GM18873 (cell line): Measurements from ENCODE around the gene LEMD3.
A peak's percentile ranks its signal among the peaks of the same experiment; 100 is the strongest.

Source experiments
- ATAC-seq: cut with Tn5 transposase; IDR thresholded peaks from one replicate; pipeline ENCODE4 v1.9.1; 2021; ENCODE audit warnings: mild to moderate bottlenecking, moderate library complexity, moderate number of reproducible peaks; ENCODE audit not compliant: unreplicated experiment, low FRiP score

Gene LEMD3

DNA sequence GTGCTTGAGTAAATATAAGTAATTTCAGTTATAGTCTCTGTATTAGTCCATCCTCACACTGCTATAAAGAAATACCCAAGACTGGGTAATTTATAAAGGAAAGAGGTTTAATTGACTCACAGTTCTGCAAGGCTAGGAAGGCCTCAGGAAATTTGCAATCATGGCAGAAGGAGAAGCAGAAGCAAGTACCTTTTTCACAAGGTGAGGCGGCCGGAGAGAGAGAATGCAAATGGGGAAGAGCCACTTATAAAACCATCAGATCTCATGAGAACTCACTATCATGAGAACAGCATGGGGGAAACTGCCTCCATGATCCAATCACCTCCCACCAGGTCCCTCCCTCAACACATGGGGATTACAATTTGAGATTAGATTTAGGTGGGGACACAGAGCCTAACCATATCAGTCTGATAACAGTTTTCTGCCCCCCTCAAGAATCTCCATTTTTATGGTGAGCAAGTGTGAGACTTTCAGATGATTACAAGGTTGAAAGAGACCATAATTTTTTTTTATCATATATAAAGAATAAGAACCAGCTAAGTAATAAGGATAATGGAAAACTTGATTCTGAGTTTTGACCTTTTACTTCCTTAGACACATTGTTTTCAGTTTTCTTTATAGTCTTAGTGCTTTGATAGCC, 35.6 kb downstream of the LEMD3 start:
- no peak for ATAC-seq

- ATAC-seq: no peak
These were observed 36.5 kb downstream of the LEMD3 start for GRCh38 chr12:65205886-65206285.

- no peak for ATAC-seq
These were observed 38.7 kb downstream of the LEMD3 start for GRCh38 chr12:65208125-65208524.

- no peak for ATAC-seq
These were observed 39.7 kb downstream of the LEMD3 start for GRCh38 chr12:65208964-65209654.

- peak; percentile 78 for ATAC-seq
These were observed 40.3 kb downstream of the LEMD3 start for GRCh38 chr12:65209655-65210043.

GRCh38 chr12:65217086-65217485, 47.7 kb downstream of the LEMD3 start:
- ATAC-seq: no peak

DNA sequence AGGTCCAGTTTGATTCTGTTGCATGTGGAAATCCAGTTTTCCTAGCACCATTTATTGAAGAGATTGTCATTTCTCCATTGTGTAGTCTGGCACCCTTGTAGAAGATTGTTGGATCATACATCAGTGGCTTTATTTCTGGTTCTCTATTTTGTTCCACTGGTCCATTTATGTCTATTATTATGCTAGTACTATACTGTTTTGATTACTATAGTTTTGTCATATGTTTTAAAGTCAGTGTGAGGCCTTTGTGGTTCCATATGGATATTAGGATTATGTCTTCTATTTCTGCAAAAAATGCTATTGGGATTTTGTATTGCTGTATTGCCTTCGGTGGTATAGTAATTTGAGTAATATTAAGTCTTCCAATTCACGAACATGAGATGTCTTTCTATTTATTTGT, 51.4 kb downstream of the LEMD3 start:
- no peak for ATAC-seq

DNA sequence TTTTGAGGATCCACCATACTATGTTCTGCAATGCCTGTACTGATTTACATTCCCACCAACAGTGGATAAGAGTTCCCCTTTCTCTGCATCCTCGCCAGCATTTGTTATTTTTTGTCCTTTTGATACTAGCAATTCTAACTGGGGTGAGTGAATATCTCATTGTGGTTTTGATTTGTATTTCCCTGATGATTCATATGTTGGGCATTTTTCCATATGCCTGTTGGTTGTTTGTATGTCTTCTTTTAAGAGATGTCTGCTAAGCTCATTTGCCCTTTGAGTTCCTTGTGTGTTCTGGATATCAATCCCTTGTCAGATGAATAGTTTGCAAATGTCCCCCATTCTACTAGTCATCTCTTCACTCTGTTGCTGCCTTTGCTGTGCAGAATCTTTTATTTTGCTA, 60.1 kb downstream of the LEMD3 start:
- no peak for ATAC-seq

- no peak for ATAC-seq
These were observed 63.2 kb downstream of the LEMD3 start for GRCh38 chr12:65232476-65233077.

GRCh38 chr12:65237153-65237552, 67.8 kb downstream of the LEMD3 start:
- ATAC-seq: no peak

DNA sequence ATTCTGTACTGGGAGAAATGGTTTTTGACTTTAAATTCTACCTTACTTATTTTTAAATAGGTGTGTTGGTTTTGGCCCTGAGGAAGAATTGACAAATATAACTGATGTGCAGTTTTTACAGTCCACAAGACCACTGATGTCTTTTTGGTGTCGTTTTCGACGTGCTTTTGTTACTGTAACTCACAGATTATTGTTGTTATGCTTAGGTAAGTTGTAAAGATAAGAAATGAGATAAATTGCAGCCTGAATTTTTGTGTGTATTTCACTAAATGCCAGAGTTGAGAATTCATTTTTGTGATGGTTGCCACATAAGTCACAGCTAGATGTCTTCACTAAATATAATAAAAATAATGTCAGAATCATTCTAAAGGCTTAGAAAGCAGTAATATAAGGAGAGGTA, 69.2 kb downstream of the LEMD3 start:
- ATAC-seq: no peak

GRCh38 chr12:65248656-65249633, 79.6 kb downstream of the LEMD3 start:
- ATAC-seq: no peak

- ATAC-seq: no peak
These were observed 83.1 kb downstream of the LEMD3 start for GRCh38 chr12:65252515-65252914.

DNA sequence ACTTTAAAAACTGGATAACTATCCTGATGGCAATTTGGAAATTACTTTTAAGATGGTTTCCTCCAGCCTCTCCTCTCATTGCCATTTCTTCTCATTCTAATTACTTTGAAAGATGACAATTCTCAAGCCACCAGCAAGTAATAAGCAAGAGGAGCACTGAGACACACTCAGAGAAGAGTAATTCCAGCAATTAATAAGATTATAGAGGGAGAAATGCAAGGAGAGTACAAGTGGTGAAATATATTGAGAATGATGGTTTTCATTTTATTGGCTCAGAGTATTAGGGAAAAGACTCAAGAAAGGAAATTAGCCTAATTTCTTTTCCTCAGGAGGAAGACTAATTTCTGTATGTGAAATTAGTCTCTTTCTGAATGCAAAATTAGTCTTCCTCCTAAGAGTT, 88.6 kb downstream of the LEMD3 start:
- no peak for ATAC-seq

DNA sequence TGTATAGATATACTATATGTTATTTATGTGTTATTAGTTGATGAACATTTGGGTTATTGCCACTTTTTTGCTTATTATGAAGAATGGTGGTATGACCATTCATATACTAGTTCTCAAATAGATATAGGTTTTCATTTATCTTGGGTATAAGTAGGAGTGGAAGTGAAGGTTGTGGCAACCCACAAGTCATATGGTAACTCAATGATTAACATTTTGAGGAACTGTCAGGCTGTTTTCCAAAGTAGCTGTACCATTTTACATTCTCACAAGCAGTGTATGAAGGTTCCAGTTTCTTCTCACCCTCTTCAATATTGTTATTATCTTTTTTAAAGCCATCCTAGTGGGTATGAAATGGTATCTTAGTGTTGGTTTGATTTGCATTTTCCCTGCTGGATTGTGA, 90.1 kb downstream of the LEMD3 start:
- no peak for ATAC-seq

DNA sequence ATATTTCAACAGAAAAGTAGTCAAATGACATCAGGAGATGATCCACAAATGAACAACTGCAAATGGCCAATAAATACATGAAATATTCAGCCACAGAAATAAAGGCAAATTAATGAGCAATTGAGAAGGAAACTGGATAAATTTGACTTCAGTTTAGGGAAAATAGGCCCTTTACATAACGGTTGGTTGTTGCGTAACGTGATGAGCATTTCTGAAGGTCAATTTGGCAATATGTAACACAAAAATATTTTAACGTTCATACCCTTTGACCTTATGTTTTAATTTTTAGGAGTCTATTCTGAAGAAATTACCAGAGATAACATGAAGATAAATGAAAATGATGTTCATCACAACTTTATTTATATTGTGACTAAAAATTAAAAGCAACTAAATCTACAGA, 94.4 kb downstream of the LEMD3 start:
- ATAC-seq: no peak

GRCh38 chr12:65266408-65266807, 97.0 kb downstream of the LEMD3 start:
- no peak for ATAC-seq

GRCh38 chr12:65269603-65270002, 100.2 kb downstream of the LEMD3 start:
- ATAC-seq: no peak

GRCh38 chr12:65274602-65275272, 105.4 kb downstream of the LEMD3 start:
- ATAC-seq: no peak

DNA sequence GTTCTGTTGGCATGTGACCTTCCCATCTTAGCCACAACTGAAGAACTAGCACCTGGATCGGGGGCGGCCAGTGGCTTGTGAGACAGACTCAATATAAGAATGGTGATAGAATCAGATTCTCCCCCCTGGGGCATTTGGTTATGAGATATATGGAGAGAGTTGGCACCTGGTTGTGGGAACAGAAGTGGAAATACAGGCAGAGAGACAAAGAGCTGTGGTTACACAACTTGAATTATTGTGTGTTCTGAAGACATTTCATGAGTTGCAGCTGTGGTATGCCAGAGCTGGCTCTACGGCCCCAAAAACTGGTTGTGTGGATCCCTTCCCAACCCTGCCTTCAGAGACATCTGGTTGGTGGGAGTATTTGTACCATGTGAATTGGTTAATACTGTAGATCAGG, 106.2 kb downstream of the LEMD3 start:
- ATAC-seq: no peak
